H4 (cell line): ENCODE data around the gene ANKMY1. TPM values are rescaled to one million over a fixed set of nuclear protein-coding genes. Genes with fewer than 3 reads are reported as not detected.
A peak's percentile ranks its signal among the peaks of the same experiment; 100 is the strongest.

Source experiments
- DNase-seq: peaks from one replicate; pipeline ENCODE4 v3.0.0-alpha.2; 2015; ENCODE audit warnings: low spot score
- total RNA-seq: library from RNA; depleted of rRNA; stranded (reverse); fragments of >200 nt; shearing (Covaris generic); gene quantifications from 2 replicates; pipeline ENCODE4 v1.2.3, GENCODE V29; 2014; rRNA removed

Gene ANKMY1
- total RNA-seq, 1 experiment from 2014 or later: 12.7 TPM

GRCh38 chr2:240436683-240437550, 120.9 kb downstream of the ANKMY1 start:
- DNase-seq: no peak

GRCh38 chr2:240435948-240436682, 121.7 kb downstream of the ANKMY1 start:
- no peak for DNase-seq

DNA sequence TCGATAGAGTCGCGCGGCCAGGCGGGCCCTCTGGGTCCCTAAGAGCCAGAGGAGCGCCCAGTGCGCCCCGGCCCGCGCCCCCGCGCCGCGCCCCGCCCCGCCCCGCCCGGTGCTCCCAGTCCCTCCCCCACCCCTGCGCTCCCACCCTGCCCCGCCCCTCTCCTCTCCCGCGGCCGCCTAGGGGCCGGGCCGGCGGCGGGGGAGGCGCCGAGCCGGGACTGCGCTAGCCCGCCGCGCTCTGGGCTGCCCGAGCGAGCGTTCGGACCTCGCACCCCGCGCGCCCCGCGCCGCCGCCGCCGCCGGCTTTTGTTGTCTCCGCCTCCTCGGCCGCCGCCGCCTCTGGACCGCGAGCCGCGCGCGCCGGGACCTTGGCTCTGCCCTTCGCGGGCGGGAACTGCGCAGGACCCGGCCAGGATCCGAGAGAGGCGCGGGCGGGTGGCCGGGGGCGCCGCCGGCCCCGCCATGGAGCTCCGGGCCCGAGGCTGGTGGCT, 122.3 kb downstream of the ANKMY1 start, which contains the start of gene GPC1:
TSS of gene GPC1 (plus strand) at position 207 of the 491 bp plus-strand sequence. CDS start at position 463, 256 bp downstream.
- DNase-seq: peak; percentile 34

DNA sequence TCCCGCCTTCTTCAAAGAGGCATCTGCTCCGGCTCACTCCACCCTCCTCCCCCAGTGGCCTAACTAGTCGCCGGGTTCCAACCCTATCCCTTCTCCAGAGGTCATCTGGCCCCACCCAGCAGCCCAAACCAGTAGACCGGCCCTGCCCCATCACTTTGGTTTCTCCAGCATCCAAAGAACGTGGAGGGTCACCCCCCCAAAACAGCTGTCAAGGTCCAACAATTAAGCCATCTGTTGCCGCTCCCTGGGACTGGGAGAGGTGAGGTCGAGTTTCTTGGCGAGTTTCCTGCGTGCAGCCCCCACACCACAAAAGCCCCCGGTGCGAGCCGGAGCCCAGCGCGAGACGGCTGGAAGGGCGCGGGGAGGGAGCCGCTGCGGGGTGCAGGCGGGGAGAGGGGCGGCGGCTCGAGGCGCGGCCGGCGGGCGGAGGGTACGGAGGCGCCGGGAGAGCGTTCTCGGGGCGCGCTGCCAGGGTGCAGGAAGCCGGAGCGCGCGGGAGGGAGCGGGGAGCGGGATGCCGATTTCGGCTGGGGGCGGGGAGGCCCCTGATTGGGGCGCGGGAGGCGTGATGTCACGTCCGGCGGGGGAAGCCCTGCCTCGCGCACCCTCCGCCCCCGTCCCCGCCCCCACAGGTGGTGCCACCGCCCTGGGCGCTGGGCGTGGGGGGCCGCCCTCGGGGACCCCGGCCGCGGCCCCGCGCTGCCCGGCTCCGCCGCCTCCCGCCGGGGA, 122.9 kb downstream of the ANKMY1 start:
- DNase-seq: peak; percentile 80

GRCh38 chr2:240433973-240434727, 123.6 kb downstream of the ANKMY1 start:
- peak; percentile 85 for DNase-seq

DNA sequence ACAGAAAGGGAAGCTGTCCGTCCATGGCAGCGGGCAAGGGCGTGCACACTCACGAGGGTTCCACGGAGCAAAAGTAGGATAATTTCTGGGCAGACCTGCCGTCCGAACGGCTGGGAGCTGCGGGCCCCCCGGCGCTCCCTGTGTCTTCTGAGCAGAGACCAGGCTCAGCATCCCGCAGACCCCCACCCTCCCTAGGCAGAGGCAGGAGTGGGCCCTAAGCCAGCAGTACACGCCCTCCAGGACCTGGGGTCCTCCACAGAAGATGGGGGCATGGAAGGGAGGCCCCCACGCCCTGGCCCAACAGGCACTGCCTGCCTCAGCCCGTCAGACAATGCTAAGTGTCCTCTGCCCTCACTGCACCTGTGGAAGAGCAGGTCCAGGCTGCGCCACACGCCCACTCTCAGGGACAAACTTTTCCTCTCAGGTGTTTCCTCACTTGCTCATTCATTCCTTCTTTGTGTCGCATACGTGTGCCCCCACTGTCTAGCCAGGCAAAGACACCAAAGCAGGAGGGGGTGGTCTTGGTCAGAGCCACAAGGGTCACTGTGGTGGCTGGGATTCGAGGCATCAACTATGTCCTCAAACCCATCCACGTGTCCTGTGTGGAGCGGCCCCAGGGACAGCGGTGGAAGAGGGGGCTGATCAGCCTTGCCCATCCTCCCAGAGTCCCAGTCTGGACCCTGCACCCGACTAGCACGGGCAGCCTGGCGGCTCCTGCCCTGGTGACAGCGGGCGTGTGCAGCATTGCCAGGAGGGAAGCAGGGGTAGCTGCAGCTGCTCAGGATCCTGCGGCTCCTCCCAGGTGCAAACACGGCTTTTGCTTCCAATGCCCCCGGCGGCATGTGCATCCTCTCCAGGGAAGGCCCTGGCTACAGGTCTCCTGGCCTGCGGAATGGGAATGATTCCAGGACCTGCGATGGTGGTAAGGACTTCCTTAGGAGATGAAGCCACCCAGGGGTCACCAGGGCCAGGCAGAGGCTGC, 124.7 kb downstream of the ANKMY1 start:
- DNase-seq: no peak

DNA sequence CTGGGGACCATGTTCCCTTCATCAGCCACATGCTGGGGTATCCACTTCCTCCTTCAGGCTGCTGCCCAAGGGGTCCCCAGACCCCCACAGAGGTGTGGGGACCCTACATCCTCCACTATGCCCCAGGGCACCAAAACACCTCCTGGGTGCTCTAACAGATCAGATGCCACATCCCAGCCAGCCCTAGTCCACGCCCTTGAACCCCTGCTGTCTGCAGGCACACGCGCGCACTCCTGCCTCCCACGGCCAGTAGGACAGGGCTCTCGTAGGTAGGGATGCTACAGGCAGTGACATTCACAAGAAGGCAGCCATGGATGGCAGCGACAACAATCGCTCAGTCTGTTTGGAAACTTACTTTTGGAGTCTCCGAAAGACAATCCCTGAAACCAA, 125.4 kb downstream of the ANKMY1 start:
- no peak for DNase-seq

GRCh38 chr2:240431661-240432424, 125.9 kb downstream of the ANKMY1 start:
- DNase-seq: no peak

DNA sequence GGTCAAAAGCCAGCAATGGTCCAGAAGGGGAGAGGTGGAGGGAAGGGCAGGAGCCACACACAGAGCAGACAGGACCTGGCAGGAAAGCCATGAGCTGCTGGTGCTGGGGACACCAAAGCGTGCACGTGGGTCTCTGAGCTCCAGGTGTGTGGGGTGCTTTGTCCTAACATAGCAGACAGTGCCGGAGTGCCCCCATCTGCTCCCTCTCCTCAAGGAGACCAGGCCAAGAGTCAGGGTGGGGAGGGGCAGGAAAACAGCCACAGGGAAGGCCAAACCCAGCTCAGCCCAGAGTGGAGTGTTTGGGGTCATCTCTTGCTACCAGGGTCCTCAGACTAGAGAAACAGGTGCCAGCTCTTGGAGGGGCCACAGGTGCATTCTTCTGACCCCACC, 126.5 kb downstream of the ANKMY1 start:
- no peak for DNase-seq

- DNase-seq: no peak
Measured at GRCh38 chr2:240430595-240430994, 127.2 kb downstream of the ANKMY1 start.

DNA sequence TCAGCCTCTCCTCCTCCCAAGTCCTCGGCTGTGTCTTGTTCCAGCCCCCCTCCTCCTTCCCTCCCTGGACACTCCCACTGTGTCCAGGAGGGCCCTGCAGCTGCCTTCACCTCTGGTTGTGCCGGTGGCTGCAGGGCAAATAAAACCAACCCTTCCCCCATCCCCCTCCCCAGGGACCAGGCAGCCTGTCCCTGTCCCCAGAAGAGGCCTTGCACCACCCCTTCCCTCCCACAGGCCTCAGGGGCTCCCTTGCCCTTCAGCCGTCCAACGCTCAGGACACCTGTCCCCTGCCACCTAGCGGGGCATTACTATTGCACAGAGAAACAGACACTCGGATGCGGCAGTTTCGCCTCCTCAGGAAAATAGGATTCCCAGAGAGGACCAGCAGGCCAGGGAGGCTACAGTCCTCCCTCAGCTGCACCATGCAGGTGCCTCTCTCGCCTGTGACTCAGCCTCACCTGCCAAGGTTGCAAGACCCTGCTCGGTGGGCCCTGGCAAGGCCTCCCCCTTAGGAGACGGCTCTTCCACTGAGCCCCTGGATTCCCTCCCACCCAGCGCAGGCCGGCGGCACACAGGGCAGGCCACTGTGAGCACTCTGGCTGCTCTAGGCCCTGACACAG, 127.8 kb downstream of the ANKMY1 start:
- DNase-seq: no peak

Other genes starting within 250 kb of the ANKMY1 start
- gene GPC1, start 122.3 kb downstream of the ANKMY1 start, total RNA-seq: 17.9 and 25.7 TPM in 2 replicates
- 2.2 and 5.6 TPM in 2 replicates for gene DUSP28, start 2.4 kb upstream of the ANKMY1 start, total RNA-seq
- 2.7 and 8.1 TPM in 2 replicates for gene RNPEPL1, start 10.5 kb upstream of the ANKMY1 start, total RNA-seq
- 3.1 and 5.7 TPM in 2 replicates for gene CAPN10, start 28.7 kb upstream of the ANKMY1 start, total RNA-seq
- gene GPR35, start 67.5 kb upstream of the ANKMY1 start, total RNA-seq: 0.75 and 0.86 TPM in 2 replicates
- gene AQP12B, start 124.9 kb upstream of the ANKMY1 start, total RNA-seq: not detected in 2 replicates
- gene AQP12A, start 133.9 kb upstream of the ANKMY1 start, total RNA-seq: not detected in 2 replicates